Endothelial cell of umbilical vein (primary cell): ENCODE data around the gene DDB1.

Experiments used
- CTCF ChIP-seq, 2 donors: IDR thresholded peaks; 1 replicate in 1 of 2; 2 replicates in 1 of 2; pipeline ENCODE4 v1.5.1; 2011; ENCODE audit warnings: low read length in 2 of 2, mild to moderate bottlenecking in 2 of 2, moderate library complexity in 2 of 2, control low read depth in 1 of 2, inconsistent platforms in 1 of 2, low read depth in 1 of 2; ENCODE audit not compliant: insufficient read depth in 1 of 2; ENCODE audit errors: extremely low read depth in 1 of 2
- EZH2 ChIP-seq: IDR thresholded peaks from 2 replicates; pipeline ENCODE4 v1.6.1; 2012; ENCODE audit warnings: borderline replicate concordance, low read depth, mild to moderate bottlenecking, moderate library complexity, low read length, inconsistent platforms; ENCODE audit not compliant: severe bottlenecking
- FOS ChIP-seq: IDR thresholded peaks from 2 replicates; pipeline ENCODE4 v1.6.1; 2011; ENCODE audit warnings: mild to moderate bottlenecking, low read length, moderate library complexity, borderline replicate concordance; ENCODE audit not compliant: insufficient read depth
- GATA2 ChIP-seq: IDR thresholded peaks from 2 replicates; pipeline ENCODE4 v1.7.0; 2011; ENCODE audit warnings: low read depth, mild to moderate bottlenecking, moderate library complexity, mixed read lengths, low read length; ENCODE audit not compliant: insufficient read length, insufficient read depth
- JUN ChIP-seq: IDR thresholded peaks from 2 replicates; pipeline ENCODE4 v1.6.1; 2011; ENCODE audit warnings: borderline replicate concordance, low read depth; ENCODE audit not compliant: insufficient read length, insufficient read depth
- MAX ChIP-seq: IDR thresholded peaks from 2 replicates; pipeline ENCODE4 v1.6.1; 2011; ENCODE audit not compliant: insufficient read depth, insufficient read length
- POLR2A ChIP-seq: IDR thresholded peaks from 2 replicates; pipeline ENCODE4 v1.6.1; 2012; ENCODE audit warnings: low read depth, mild to moderate bottlenecking, control low read depth, low read length
- POLR2AphosphoS5 ChIP-seq: IDR thresholded peaks from 2 replicates; pipeline ENCODE4 v1.6.1; 2012; ENCODE audit warnings: low read depth, mild to moderate bottlenecking, control low read depth, low read length, moderate library complexity; ENCODE audit not compliant: insufficient read depth

- TF ChIP-seq CTCF (IDR thresholded peaks at IDR 0.05; ENCODE audit: extremely low read depth in 1 of 2, insufficient read depth in 1 of 2, low read depth in 1 of 2, low read length in 2 of 2), result no peak
- no peak for TF ChIP-seq MAX
- TF ChIP-seq JUN, result no peak
- no peak for TF ChIP-seq POLR2A
- TF ChIP-seq POLR2AphosphoS5, result no peak
- TF ChIP-seq EZH2, result no peak
- no peak for TF ChIP-seq GATA2
- no peak for TF ChIP-seq FOS
Observed at GRCh38 chr11:61278001-61278470, 54.9 kb downstream of the DDB1 start.
